Right lobe of liver (tissue), 4 donors: ENCODE data around the gene MINK1.

Experiments used
- POLR2A ChIP-seq: fragments of 450-650 bp; IDR thresholded peaks from one replicate; pipeline ENCODE4 v1.6.1; 2017; ENCODE audit warnings: antibody characterized with exemption, mild to moderate bottlenecking
- TF ChIP-seq, protein P1 (sequence below), 4 donors: fragments of 200-600 bp in 3 of 4; fragments of 450-650 bp in 1 of 4; IDR thresholded peaks; one replicate each; pipeline versions ENCODE4 v1.5.1 to v1.8.0; 2016 to 2022; ENCODE audit warnings: antibody characterized with exemption in 4 of 4, mild to moderate bottlenecking in 2 of 4
- donor health status: DM: no; HTN: no; CAD: no.
- donor health status: DM: no; HTN: no; CAD: no.
- donor health status: DM: no; HTN: yes; CAD: no.

DNA sequence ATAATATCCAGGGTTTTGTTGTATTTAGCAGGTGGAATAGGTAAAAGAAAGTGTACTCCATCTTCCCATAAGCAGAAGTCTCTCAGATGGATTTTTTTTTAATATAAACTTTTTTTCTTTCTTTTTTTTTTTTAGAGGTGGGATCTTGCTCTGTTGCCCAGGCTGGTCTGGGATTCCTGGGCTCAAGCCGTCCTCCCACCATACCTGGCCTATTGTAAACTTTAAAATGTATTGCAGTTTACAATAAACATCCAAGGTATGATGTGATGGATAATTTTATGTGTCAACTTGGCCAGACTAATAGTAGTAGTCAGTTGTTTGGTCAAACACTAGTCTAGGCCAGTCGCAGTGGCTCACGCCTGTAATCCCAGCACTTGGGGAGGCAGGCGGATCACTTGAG, 88.2 kb downstream of the MINK1 start:
- TF ChIP-seq POLR2A, result no peak
- TF ChIP-seq, protein P1, sequence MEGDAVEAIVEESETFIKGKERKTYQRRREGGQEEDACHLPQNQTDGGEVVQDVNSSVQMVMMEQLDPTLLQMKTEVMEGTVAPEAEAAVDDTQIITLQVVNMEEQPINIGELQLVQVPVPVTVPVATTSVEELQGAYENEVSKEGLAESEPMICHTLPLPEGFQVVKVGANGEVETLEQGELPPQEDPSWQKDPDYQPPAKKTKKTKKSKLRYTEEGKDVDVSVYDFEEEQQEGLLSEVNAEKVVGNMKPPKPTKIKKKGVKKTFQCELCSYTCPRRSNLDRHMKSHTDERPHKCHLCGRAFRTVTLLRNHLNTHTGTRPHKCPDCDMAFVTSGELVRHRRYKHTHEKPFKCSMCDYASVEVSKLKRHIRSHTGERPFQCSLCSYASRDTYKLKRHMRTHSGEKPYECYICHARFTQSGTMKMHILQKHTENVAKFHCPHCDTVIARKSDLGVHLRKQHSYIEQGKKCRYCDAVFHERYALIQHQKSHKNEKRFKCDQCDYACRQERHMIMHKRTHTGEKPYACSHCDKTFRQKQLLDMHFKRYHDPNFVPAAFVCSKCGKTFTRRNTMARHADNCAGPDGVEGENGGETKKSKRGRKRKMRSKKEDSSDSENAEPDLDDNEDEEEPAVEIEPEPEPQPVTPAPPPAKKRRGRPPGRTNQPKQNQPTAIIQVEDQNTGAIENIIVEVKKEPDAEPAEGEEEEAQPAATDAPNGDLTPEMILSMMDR (IDR thresholded peaks at IDR 0.05), result no peak
